ENCODE measurements around the gene IP6K2.

GRCh38 chr3:48664929-48665328, 52.1 kb downstream of the IP6K2 start:
- TF ChIP-seq CTCF (IDR thresholded peaks at IDR 0.05; ENCODE audit: low read length) (no peak), EZH2 (IDR thresholded peaks at IDR 0.05; ENCODE audit: borderline replicate concordance, low read length) (no peak)
